HUDEP-2 (cell line): ENCODE results near the gene GSC.
"Not testable (repeated sequence)": the region's sequence is repeated elsewhere in the genome, so short reads cannot be mapped to it uniquely, and the experiment has no call there.

Experiments
- DNase-seq, 76 experiments: peaks; one replicate each; lab custom pipeline; 2025; ENCODE audit not compliant: unreplicated experiment in 76 of 76; lab: John Stamatoyannopoulos, UW

GSC gene

DNA sequence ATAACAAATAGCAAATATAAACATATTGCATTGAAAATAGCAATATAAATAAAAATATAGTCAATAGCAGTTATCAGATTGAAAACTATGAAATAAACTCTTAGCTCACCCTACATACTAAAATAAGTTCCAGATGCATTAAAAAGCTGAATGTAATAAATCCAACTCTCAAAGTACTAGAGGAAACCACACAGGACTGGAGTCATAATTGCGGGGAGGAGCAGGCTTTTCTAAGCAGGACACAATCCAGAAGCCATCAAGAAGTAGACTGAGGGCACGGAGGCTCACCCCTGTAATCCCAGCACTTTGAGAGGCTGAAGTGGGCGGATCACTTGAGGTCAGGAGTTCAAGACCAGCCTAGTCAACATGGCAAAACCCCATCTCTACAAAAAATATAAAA is 22.2 kb downstream of the GSC start:
- no peak for DNase-seq

DNA sequence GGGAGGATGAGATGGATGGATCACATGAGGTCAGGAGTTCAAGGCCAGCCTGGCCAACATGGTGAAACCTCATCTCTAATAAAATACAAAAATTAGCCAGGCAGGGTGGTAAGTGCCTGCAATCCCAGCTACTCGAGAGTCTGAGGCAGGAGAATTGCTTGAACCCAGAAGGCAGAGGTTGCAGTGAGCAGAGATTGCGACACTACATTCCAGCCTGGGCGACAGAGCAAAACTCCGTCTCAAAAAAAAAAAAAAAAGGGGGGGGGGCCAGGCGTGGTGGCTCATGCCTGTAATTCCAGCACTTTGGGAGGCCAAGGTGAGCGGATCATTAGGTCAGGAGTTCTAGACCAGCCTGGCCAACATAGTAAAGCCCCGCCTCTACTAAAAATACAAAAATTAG is 22.8 kb downstream of the GSC start:
- not testable (repeated sequence) for DNase-seq

DNA sequence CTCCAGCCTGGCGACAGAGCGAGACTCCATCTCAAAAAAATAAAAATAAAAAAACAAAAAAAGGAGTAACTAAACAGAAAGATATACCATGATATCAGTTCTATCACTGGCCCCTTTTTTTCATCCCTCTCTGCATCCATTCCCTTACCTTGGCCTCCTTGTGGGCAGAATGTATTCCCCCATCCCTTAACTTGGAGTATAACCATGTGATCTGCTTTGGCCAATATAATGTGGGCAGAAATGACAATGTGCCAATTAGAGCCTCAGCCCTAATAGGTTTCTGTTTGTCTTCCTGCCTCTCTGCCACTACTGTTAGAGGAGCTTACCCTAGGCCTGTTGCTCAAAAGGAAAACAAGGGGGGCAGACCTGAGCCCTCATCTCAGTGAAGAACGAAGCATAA is 23.8 kb downstream of the GSC start:
- no peak for DNase-seq

DNA sequence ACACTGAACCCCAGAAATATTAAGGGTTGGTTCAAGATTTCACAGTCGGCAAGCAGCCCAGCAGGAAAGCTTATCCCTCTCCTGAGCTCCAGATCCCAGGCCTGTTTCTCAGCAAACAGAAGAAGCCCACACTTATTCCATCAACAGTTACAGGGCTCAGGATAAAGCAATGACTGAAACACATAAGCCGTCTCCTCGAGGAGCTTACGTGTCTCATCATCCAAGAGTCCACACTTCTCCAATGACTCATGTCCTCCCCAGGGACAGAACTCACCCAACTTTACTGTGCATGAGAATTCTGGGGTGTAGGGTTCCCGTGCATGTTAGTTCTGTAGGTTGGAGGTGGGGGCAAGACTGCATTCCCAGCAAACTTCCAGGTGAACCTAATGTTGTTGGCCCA is 31.2 kb downstream of the GSC start:
- no peak for DNase-seq

DNA sequence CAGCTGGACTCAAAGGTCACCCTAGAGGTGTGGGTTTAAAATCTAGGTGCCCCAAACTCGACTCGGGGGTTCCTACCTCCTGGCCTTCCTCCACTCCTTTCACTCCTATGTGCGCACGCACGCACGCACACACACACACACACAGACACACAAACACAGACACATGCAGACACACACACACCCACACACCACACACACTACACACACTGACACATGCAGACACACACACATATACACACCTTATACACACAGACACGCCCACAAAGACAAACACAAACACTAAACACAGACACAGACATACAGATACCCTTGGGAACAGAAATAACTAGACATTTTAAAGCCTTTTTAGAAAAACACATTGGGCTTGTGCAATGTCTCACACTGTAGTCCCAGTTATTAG is 31.8 kb downstream of the GSC start:
- no peak for DNase-seq

DNA sequence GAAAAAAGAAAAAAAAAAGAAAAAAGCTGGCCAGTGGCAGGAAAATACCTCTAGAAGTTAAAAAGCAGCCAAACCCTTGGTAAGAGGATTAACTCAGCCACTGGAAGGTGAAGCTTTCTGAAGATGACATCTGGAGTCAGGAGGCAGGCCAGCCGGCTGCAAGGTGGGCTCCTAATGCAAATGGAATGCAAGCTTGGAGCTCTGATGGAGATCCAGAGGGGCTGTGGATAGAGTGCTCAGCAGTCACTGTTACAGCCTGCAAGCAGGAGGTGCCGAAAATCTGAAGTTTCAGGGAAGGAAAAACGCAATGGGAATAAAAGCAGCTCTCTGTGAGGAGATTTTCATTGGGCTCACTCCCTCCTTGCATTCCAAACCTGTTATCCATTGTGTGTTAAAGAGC is 41.0 kb downstream of the GSC start:
- no peak for DNase-seq

DNA sequence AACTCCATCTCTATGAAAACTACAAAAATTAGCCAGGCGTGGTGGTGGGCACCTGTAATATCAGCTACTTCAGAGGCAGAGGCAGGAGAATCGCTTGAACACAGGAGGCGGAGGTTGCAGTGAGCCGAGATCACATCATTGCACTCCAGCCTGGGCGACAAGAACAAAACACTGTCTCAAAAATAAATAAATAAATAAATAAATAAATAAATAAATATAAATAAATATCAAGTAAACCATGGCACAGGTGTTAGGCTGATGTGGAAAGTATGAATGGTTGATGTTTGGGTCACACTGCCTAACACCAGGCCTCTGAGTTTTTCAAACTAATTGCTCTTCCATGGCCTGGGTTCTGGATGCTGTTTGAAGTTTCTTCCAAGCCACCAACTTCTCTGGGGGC is 41.5 kb downstream of the GSC start:
- not testable (repeated sequence) for DNase-seq

DNA sequence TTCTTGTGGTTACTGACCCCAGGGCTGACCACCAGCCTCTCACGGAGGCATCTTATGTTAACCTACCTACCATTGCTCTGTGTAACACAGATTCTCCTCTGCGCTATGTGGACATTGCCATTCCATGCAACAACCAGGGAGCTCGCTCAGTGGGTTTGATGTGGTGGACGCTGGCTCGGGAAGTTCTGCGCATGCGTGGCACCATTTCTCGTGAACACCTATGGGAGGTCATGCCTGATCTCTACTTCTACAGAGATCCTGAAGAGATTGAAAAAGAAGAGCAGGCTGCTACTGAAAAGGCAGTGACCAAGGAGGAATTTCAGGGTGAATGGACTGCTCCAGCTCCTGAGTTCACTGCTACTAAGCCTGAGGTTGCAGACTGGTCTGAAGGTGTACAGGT is 43.3 kb downstream of the GSC start:
- not testable (repeated sequence) for DNase-seq

DNA sequence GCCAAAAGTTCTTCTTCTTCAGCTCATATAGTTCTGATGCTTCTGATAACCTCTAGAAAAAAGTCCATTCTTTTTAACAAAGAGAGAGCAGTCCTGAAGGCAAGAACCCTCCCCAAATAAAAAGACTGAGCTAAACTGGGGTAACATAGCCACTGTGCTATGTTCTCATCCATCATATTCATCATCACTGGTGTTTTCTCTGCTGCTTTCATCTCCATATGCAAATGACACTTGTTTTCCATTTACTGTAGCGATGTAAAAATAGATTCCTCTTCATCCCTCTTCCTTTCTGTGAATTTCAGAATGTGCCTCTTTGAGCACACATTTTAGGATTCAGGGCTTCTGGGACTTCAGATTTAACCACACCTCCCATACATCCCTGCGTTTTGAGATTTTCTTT is 44.9 kb downstream of the GSC start:
- no peak for DNase-seq

DNA sequence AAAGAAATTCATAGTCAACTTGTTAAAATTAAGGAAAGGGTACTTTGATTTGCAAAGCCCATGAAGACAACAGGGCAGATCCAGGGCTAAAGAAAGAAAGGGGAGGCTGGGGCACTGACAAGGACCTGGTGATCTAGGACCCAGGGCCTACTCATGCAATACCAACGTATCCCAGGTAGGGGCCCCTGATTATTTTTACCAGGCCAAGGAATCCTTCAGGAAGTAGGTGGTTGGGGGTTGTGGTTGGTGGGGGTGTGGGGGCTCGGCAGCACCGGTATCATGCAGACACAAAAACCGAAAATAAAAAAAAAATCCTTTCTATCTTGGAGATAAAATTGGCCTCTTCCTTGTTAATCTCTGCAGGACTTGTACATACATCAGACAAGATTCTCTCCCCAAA is 47.5 kb downstream of the GSC start:
- no peak for DNase-seq
